ENCODE results near the gene DYNAP.

The DYNAP gene

GRCh38 chr18:54613174-54613573, 22.1 kb downstream of the DYNAP start:
- no peak overlapping the region for H3K4me3 ChIP-seq (ENCODE audit: low read length)
- no peak for TF ChIP-seq CTCF (IDR thresholded peaks at IDR 0.05; ENCODE audit: low read length)
- TF ChIP-seq EZH2phosphoT487 (IDR thresholded peaks at IDR 0.05; ENCODE audit: low read length): no peak
- TF ChIP-seq EZH2 (optimal IDR thresholded peaks at IDR 0.05; ENCODE audit: low read depth, low read length): no peak
- H3F3A ChIP-seq (ENCODE audit: insufficient read depth, low read length): no peaks in the 10 kb centered on the region
- no peaks in the 10 kb centered on the region for H3K79me2 ChIP-seq (ENCODE audit: low read length)
- no peaks in the 10 kb centered on the region for H3K9me3 ChIP-seq (replicated peaks; ENCODE audit: insufficient read depth, low read length)
- H3K36me3 ChIP-seq (replicated peaks; ENCODE audit: insufficient read depth, low read length): no peaks in the 10 kb centered on the region
- H3K27me3 ChIP-seq (replicated peaks; ENCODE audit: insufficient read depth, low read length): no peaks in the 10 kb centered on the region
- H4K20me1 ChIP-seq (ENCODE audit: insufficient read depth, low read length): no peaks in the 10 kb centered on the region
- no peaks in the 10 kb centered on the region for H3K9me2 ChIP-seq (replicated peaks; ENCODE audit: insufficient read depth, low read length)
- no peak overlapping the region for H3K4me2 ChIP-seq (ENCODE audit: low read depth, low read length)
- no peak overlapping the region for H3K9ac ChIP-seq (ENCODE audit: low read length)
- peaks cover 6% of the 10 kb centered on the region; the same call in 1 of the 2 replicates for H3K4me1 ChIP-seq (ENCODE audit: low read length)
- no peak for DNase-seq
- no peak overlapping the region for H3K27ac ChIP-seq (ENCODE audit: low read length)
- no peak overlapping the region for H2AFZ ChIP-seq (ENCODE audit: low read length)

GRCh38 chr18:54616220-54616848, 25.3 kb downstream of the DYNAP start:
- H3K27ac ChIP-seq (ENCODE audit: low read length): no peak overlapping the region
- peaks cover 6% of the 10 kb centered on the region; the same call in 1 of the 2 replicates for H3K4me1 ChIP-seq (ENCODE audit: low read length)
- H3K4me2 ChIP-seq (ENCODE audit: low read depth, low read length): no peak overlapping the region
- H3K9me2 ChIP-seq (replicated peaks; ENCODE audit: insufficient read depth, low read length): no peaks in the 10 kb centered on the region
- no peak overlapping the region for H2AFZ ChIP-seq (ENCODE audit: low read length)
- no peaks in the 10 kb centered on the region for H3F3A ChIP-seq (ENCODE audit: insufficient read depth, low read length)
- H3K36me3 ChIP-seq (replicated peaks; ENCODE audit: insufficient read depth, low read length): no peaks in the 10 kb centered on the region
- no peak overlapping the region for H3K4me3 ChIP-seq (ENCODE audit: low read length)
- H3K9me3 ChIP-seq (replicated peaks; ENCODE audit: insufficient read depth, low read length): no peaks in the 10 kb centered on the region
- DNase-seq: peak; percentile 11
- no peaks in the 10 kb centered on the region for H3K27me3 ChIP-seq (replicated peaks; ENCODE audit: insufficient read depth, low read length)
- H4K20me1 ChIP-seq (ENCODE audit: insufficient read depth, low read length): no peaks in the 10 kb centered on the region
- no peak for TF ChIP-seq EZH2phosphoT487 (IDR thresholded peaks at IDR 0.05; ENCODE audit: low read length)
- TF ChIP-seq EZH2 (optimal IDR thresholded peaks at IDR 0.05; ENCODE audit: low read depth, low read length): no peak
- TF ChIP-seq CTCF (IDR thresholded peaks at IDR 0.05; ENCODE audit: low read length): no peak
- no peaks in the 10 kb centered on the region for H3K79me2 ChIP-seq (ENCODE audit: low read length)
- H3K9ac ChIP-seq (ENCODE audit: low read length): no peak overlapping the region

- no peak overlapping the region for H2AFZ ChIP-seq (ENCODE audit: low read length)
These were observed 31.0 kb downstream of the DYNAP start for GRCh38 chr18:54622084-54622483.

More at GRCh38 chr18:54622084-54622483, 31.0 kb downstream of the DYNAP start:
- H3K4me1 ChIP-seq (ENCODE audit: low read length): no peaks in the 10 kb centered on the region
- no peaks in the 10 kb centered on the region for H3K9me3 ChIP-seq (replicated peaks; ENCODE audit: insufficient read depth, low read length)
- H3K27ac ChIP-seq (ENCODE audit: low read length): no peak overlapping the region
- no peaks in the 10 kb centered on the region for H3K79me2 ChIP-seq (ENCODE audit: low read length)
- H3K9me2 ChIP-seq (replicated peaks; ENCODE audit: insufficient read depth, low read length): no peaks in the 10 kb centered on the region
- no peak overlapping the region for H3K9ac ChIP-seq (ENCODE audit: low read length)
- no peak overlapping the region for H3K4me3 ChIP-seq (ENCODE audit: low read length)
- no peaks in the 10 kb centered on the region for H3F3A ChIP-seq (ENCODE audit: insufficient read depth, low read length)
- TF ChIP-seq EZH2phosphoT487 (IDR thresholded peaks at IDR 0.05; ENCODE audit: low read length) (no peak), CTCF (IDR thresholded peaks at IDR 0.05; ENCODE audit: low read length) (no peak), EZH2 (optimal IDR thresholded peaks at IDR 0.05; ENCODE audit: low read depth, low read length) (no peak)
- no peaks in the 10 kb centered on the region for H4K20me1 ChIP-seq (ENCODE audit: insufficient read depth, low read length)
- no peaks in the 10 kb centered on the region for H3K27me3 ChIP-seq (replicated peaks; ENCODE audit: insufficient read depth, low read length)
- no peak for DNase-seq
- H3K36me3 ChIP-seq (replicated peaks; ENCODE audit: insufficient read depth, low read length): no peaks in the 10 kb centered on the region
- H3K4me2 ChIP-seq (ENCODE audit: low read depth, low read length): no peak overlapping the region
